ENCODE data around the gene PCNX3. TPM values are rescaled to one million over a fixed set of nuclear protein-coding genes. Genes with fewer than 3 reads are reported as not detected.
A peak's percentile ranks its signal among the peaks of the same experiment; 100 is the strongest.

Gene PCNX3
- total and polyA plus RNA-seq, 10 of the 15 experiments (the other 5 are each of a cell fraction or from before 2014, with no cell fraction given): 0.03 to 46.6 (median 8.4) TPM

DNA sequence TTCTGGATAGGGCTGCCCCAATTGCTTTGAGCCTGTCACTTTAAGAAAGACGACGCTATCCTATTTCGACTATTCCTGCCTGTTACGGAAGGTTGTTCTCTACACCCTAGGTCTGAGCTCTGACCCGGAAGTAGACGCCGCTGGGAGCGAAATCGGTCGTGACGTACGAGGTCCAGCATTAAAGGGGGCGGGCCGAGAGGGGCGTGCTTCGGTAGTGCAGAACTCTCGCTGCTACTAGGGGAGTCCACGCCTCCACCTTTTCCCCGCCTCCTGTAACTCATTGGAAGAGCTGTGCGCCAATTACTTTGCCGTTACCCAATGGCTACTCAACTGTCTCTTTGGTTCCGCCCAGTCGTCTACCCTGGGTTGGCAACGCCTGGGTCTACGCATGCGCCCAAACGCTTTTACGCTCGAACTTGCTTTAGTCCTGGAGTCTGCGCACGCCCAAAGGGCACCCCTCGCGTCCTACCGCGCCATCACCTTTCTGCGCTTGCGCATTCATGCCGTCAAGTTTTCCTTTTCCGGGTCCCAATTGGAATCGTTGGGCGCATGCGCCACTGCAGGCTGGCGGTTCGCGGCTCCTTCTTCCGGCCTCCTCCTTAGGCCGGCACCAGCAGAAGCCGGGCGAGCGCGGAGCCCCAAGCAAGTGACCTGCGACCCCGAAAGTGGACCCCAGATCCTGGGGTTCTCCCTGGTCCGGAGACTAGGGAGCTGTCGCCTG, at the start of gene PCNX3 (continued):
- peak; percentile 79; the same call in 1 of the 2 replicates for TF ChIP-seq HDGF (IDR thresholded peaks at IDR 0.05)
- TF ChIP-seq RAD51 (IDR thresholded peaks at IDR 0.05): peak; percentile 83
- no peak for TF ChIP-seq MYC (IDR thresholded peaks at IDR 0.05; ENCODE audit: insufficient read depth, insufficient read length, insufficient replicate concordance, low read length, severe bottlenecking)
- no peak for TF ChIP-seq ETV6 (conservative IDR thresholded peaks at IDR 0.05 in 1 of 2, IDR thresholded peaks at IDR 0.05 in 1 of 2; ENCODE audit: borderline replicate concordance in 1 of 2, low read depth in 1 of 2)
- no peak for TF ChIP-seq PAX5 (IDR thresholded peaks at IDR 0.05; ENCODE audit: borderline replicate concordance, low read depth, low read length)
- TF ChIP-seq ZSCAN29 (IDR thresholded peaks at IDR 0.05): no peak
- no peak for TF ChIP-seq ZNF622 (IDR thresholded peaks at IDR 0.05)
- TF ChIP-seq TCF12 (IDR thresholded peaks at IDR 0.05; ENCODE audit: low read depth, low read length): 0 out of 2 replicates have a peak, but pooled peaks have one; percentile 28
- TF ChIP-seq WRNIP1 (IDR thresholded peaks at IDR 0.05; ENCODE audit: borderline replicate concordance, low read depth, low read length): 0 out of 2 replicates have a peak, but pooled peaks have one; percentile 94
- TF ChIP-seq TCF7 (IDR thresholded peaks at IDR 0.05; ENCODE audit: borderline replicate concordance): no peak
- no peak for TF ChIP-seq LARP7 (IDR thresholded peaks at IDR 0.05)
- TF ChIP-seq ATF7 (IDR thresholded peaks at IDR 0.05; ENCODE audit: low read depth): peak; percentile 82
- no peak for TF ChIP-seq RUNX3 (IDR thresholded peaks at IDR 0.05; ENCODE audit: low read length)
- TF ChIP-seq RB1 (IDR thresholded peaks at IDR 0.05; ENCODE audit: borderline replicate concordance): no peak; the same call in 1 of the 2 replicates
- peak; percentile 94 for TF ChIP-seq IRF3 (IDR thresholded peaks at IDR 0.05)
- TF ChIP-seq NR2C2 (IDR thresholded peaks at IDR 0.05; ENCODE audit: borderline replicate concordance, control insufficient read depth, insufficient read length, low read depth): peak; percentile 97
- TF ChIP-seq SPI1 (IDR thresholded peaks at IDR 0.05; ENCODE audit: borderline replicate concordance, insufficient read depth, low read depth, low read length): no peak
- peak; percentile 98 for TF ChIP-seq DPF2 (IDR thresholded peaks at IDR 0.05)
- TF ChIP-seq HCFC1 (IDR thresholded peaks at IDR 0.05; ENCODE audit: low read length): peak; percentile 88
- TF ChIP-seq PKNOX1 (IDR thresholded peaks at IDR 0.05): peak; percentile 100
- TF ChIP-seq SMARCA5 (IDR thresholded peaks at IDR 0.05): no peak
- peak; percentile 68; the same call in 1 of the 2 replicates for TF ChIP-seq CEBPZ (IDR thresholded peaks at IDR 0.05; ENCODE audit: low read depth, low read length)
- TF ChIP-seq, protein P1, sequence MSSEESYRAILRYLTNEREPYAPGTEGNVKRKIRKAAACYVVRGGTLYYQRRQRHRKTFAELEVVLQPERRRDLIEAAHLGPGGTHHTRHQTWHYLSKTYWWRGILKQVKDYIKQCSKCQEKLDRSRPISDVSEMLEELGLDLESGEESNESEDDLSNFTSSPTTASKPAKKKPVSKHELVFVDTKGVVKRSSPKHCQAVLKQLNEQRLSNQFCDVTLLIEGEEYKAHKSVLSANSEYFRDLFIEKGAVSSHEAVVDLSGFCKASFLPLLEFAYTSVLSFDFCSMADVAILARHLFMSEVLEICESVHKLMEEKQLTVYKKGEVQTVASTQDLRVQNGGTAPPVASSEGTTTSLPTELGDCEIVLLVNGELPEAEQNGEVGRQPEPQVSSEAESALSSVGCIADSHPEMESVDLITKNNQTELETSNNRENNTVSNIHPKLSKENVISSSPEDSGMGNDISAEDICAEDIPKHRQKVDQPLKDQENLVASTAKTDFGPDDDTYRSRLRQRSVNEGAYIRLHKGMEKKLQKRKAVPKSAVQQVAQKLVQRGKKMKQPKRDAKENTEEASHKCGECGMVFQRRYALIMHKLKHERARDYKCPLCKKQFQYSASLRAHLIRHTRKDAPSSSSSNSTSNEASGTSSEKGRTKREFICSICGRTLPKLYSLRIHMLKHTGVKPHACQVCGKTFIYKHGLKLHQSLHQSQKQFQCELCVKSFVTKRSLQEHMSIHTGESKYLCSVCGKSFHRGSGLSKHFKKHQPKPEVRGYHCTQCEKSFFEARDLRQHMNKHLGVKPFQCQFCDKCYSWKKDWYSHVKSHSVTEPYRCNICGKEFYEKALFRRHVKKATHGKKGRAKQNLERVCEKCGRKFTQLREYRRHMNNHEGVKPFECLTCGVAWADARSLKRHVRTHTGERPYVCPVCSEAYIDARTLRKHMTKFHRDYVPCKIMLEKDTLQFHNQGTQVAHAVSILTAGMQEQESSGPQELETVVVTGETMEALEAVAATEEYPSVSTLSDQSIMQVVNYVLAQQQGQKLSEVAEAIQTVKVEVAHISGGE (CRISPR knock-in tag; IDR thresholded peaks at IDR 0.05): no peak
